Mucosa of stomach (tissue), 1 donor: ENCODE results near the gene KDM8.

Experiments
- H3K27me3 ChIP-seq: one replicate; pipeline ENCODE4 v1.7.0; 2013; ENCODE audit warnings: mild to moderate bottlenecking, low read length; ENCODE audit not compliant: control insufficient read depth, insufficient read depth
- H3K36me3 ChIP-seq: one replicate; pipeline ENCODE4 v1.7.0; 2013; ENCODE audit warnings: low read length; ENCODE audit not compliant: control insufficient read depth, insufficient read depth
- H3K4me1 ChIP-seq: one replicate; pipeline ENCODE4 v1.7.0; 2013; ENCODE audit warnings: mild to moderate bottlenecking, low read length; ENCODE audit not compliant: control insufficient read depth, insufficient read depth
- H3K4me3 ChIP-seq: one replicate; pipeline ENCODE4 v1.7.0; 2013; ENCODE audit warnings: low read length
- H3K9ac ChIP-seq: one replicate; pipeline ENCODE4 v1.7.0; 2013; ENCODE audit warnings: mild to moderate bottlenecking, low read length, moderate library complexity
- H3K9me3 ChIP-seq: one replicate; pipeline ENCODE4 v1.7.0; 2013; ENCODE audit warnings: mild to moderate bottlenecking, low read length, moderate library complexity; ENCODE audit not compliant: control insufficient read depth
- donor health status: Pancreatic carcinoma.

The KDM8 gene

DNA sequence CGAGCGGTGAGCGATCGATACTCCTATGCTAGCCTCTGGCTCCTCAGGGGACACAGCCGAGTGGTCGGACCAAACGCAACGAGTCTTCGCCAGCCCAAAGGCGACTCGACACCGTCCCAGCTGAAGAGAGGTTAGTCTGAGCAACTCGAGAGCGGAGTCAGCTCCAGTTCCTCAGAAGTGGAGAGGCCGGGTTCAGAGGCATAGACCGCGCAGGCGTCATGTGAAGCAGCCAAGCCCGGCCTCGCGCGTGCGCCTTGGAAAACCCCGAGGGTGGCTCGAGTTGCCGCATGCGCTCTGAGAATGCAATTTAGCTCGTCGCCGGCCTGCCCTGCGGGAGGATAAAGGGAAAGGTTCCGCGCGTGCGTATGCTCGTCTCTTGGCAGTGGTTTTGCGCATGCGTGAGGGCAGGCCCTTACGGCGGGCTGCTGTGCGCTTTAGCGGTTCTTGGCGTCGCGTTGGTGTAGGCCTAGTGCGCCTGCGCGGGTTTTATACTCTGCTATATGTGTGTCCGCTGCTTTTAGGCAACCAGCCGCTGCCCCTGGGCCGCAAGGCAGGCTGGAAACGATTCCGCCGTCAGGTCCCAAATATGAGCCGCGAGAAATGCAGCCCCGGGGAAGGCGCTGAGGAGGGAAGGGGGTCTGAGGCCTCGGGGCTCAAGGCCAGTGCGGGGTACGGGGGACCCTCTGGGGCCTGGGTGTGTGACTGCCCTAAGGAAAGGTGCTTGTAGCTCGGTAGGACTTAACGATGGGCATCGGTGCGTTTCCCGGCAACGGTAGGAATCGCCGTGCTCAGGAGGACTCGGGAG lies at the start of gene KDM8:
Gene KDM8 (plus strand): TSS at position 20 of the 805 bp plus-strand sequence. CDS start 6,598 bp downstream, outside the sequence.
- peak within 1 kb of the TSS; percentile 78 for H3K4me3 ChIP-seq
- H3K9me3 ChIP-seq = no peaks in the 10 kb centered on the region
- H3K27me3 ChIP-seq = no peaks in the 10 kb centered on the region
- peak within 1 kb of the TSS; percentile 83 for H3K9ac ChIP-seq
- H3K4me1 ChIP-seq = peaks cover 14% of the 10 kb centered on the region
- H3K36me3 ChIP-seq = no peaks in the 10 kb centered on the region

DNA sequence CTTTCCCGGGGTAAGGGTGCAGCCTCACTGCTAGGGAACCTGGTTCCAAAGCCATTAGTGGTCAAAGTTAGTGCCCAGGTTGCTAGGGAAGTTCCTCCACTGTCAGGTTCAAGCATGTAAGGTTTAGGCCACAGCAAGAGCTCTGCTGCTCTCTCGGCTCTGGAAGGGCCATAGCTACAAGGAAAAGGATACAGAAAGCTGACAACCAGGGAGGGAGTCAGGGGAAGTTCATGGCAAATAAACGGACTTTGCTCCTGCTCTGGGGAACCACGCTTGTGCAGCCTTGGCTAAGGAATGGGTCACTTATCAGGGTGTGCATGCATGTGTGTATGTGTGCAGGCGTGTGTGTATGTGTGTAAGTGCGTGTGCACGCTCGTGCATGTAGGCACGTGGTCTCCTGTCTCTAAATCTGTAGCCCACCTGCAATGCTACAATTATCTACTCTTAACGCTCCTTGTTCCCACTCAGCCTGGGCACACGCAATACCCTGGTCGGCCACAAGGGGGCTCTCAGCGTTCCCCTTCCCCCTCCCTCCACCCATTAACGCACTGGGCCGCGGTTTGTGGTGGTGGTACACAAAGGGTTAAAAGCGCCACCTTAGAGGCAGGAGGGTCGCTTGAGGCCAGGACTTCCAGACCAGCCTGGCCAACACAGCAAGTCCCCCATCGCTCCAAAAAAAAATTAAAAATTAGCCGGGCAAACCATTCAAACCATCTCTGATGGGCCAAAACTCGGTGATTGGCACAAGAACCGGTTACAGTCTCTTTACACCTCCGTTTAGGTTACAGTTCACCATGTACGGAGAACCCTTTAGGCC lies 48.4 kb upstream of the KDM8 start:
- no peaks in the 10 kb centered on the region for H3K36me3 ChIP-seq
- no peak overlapping the region for H3K4me3 ChIP-seq
- peaks cover 8% of the 10 kb centered on the region for H3K4me1 ChIP-seq
- H3K9me3 ChIP-seq = no peaks in the 10 kb centered on the region
- no peak overlapping the region for H3K9ac ChIP-seq
- H3K27me3 ChIP-seq = no peaks in the 10 kb centered on the region

DNA sequence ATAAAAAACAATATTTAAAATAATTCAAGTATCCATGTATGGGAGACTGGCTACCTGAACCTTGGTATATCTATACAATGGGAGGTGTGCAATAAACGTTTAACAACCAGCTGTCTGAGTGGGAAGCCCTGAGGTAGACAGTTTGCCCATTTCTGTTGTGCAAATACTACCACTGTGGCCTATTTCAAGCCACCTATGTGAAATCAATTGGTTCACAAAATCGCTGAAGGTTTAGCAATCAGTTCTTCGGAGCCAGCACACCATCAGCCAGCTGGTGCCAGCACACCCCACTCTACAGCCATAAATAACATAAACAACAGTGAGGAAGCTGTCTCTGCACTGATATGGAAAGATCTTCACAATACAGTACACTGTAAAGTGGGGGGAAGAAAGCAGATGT lies 46.7 kb upstream of the KDM8 start:
- Histone ChIP-seq H3K9ac (no peak overlapping the region), H3K9me3 (no peaks in the 10 kb centered on the region), H3K4me3 (no peak overlapping the region), H3K27me3 (no peaks in the 10 kb centered on the region), H3K36me3 (no peaks in the 10 kb centered on the region), H3K4me1 (peaks cover 8% of the 10 kb centered on the region)

DNA sequence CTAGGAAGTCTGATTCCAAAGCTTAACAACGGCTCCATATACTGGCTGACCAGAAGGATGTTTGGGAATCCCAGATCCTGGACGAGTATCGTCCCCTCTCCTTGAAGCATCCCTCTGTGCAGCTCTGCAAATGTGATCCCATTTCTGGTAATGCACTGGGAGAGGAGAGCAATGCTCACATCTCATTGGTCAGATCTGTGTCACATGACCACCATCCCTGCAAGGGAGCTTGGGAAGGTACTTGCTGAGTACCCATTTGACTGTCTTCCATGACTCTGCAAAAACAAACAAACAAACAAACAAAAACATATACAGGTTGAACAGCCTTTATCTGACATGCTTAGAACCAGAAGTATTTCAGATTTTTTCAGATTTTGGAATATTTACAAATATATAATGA lies 41.9 kb upstream of the KDM8 start:
- Histone ChIP-seq H3K9me3 (no peaks in the 10 kb centered on the region), H3K9ac (no peak overlapping the region), H3K36me3 (no peaks in the 10 kb centered on the region), H3K4me3 (no peak overlapping the region), H3K27me3 (no peaks in the 10 kb centered on the region), H3K4me1 (no peaks in the 10 kb centered on the region)

DNA sequence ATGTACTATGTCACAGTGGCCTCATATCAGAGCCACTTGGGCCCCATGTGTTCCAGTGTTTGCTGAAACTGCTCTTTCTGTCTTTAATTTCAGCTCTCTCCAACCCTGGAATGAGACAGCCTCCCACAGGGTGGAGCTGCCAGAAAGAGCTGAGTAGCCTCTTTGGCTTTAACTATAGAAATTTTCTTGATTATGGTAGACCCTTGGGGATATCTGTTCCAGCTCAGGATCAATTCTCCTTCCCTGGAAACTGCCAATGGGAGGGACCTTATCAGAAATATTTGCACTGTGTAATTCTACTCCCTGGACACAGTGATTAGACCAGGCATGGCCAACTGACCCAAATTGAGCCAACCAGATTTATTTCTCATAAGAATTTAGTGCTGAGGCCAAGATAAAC lies 39.0 kb upstream of the KDM8 start:
- H3K36me3 ChIP-seq = no peaks in the 10 kb centered on the region
- H3K9me3 ChIP-seq = no peaks in the 10 kb centered on the region
- H3K4me3 ChIP-seq = no peak overlapping the region
- no peaks in the 10 kb centered on the region for H3K27me3 ChIP-seq
- H3K4me1 ChIP-seq = no peaks in the 10 kb centered on the region
- H3K9ac ChIP-seq = no peak overlapping the region

DNA sequence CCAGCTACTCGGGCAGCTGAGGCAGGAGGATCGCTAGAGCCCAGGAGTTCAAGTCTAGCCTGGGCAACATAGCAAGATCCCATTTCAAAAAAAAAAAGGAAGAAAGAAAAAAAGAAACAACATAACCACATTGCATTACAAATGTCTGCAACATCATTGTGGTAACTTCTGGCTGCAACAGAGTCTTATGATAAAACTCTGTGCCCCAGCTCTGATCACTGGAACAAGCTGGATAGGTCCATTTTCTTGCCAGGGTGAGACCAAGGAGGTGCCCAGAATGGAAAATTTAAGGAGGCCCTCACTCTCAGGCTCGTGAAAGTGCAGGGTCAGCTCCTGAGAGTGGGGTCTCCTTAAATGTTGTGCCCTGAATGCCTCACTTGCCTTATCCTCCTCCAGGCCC lies 37.8 kb upstream of the KDM8 start:
- no peak overlapping the region for H3K4me3 ChIP-seq
- H3K27me3 ChIP-seq = no peaks in the 10 kb centered on the region
- H3K9ac ChIP-seq = no peak overlapping the region
- no peaks in the 10 kb centered on the region for H3K36me3 ChIP-seq
- no peaks in the 10 kb centered on the region for H3K9me3 ChIP-seq
- H3K4me1 ChIP-seq = no peaks in the 10 kb centered on the region

DNA sequence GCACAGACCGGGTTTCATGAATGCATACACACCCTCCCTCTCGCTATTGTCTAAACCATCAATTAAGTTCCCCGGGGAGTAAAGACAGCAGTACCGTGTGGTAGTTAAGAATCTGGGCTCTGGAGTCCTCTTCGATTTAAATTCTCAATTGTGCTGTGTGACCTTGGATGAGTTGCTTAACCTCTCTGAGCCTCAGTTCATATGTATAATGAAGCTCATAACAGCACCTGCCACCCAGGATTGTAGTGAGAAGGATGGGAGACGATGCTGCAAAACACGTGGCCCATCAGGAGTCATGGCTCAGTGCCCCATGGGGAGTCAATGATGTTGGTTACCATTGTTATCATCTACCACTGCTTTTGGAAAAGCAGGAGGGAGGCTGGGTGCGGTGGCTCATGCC lies 34.5 kb upstream of the KDM8 start:
- no peaks in the 10 kb centered on the region for H3K9me3 ChIP-seq
- H3K36me3 ChIP-seq = no peaks in the 10 kb centered on the region
- no peaks in the 10 kb centered on the region for H3K27me3 ChIP-seq
- no peak overlapping the region for H3K4me3 ChIP-seq
- no peaks in the 10 kb centered on the region for H3K4me1 ChIP-seq
- H3K9ac ChIP-seq = no peak overlapping the region

DNA sequence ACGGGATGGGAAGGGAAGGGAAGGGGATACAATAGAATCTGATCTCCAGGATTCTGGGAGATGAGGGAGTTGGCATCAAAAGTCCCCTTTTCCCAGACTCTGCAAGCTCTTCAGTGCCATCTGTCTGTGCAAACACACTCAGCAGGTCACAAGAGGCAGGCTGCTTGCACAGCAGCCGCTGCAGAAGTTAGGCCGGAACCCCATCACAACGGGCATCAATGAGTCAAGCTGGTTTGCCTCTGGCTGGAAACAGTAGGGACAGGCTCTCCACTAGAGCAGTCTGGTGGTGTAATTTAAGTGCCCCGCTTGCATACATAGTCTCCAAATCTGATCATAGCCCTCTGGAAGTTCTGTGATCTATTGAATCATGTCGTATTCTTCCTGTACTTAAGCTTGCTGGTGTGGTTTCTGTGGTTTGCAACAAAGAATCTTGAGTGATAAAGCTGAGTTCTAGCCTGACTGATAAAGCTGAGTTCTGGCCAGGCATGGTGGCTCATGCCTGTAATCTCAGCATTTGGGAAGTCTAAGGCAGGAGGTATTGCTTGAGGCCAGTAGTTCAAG lies 33.7 kb upstream of the KDM8 start:
- no peaks in the 10 kb centered on the region for H3K36me3 ChIP-seq
- H3K9ac ChIP-seq = no peak overlapping the region

DNA sequence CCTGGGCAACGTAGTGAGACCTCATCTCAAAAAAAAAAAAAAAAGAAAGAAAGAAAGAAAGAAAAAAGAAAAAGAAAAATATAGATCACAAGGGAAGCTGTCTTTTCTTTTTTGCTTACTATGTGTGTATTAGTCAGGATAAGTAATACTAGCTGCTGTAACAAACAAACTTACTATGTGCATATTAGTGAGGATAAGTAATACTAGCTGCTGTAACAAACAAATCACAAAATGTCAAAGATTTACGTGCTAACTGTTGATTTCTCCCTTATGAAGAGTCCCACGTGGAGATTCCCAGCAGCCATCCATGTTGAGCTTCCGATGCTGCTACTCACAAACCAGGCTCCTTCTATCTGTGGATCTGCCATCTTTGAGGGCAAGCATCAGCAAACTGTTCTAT lies 31.7 kb upstream of the KDM8 start:
- no peaks in the 10 kb centered on the region for H3K36me3 ChIP-seq
- H3K4me3 ChIP-seq = no peak overlapping the region
- no peaks in the 10 kb centered on the region for H3K27me3 ChIP-seq
- H3K9ac ChIP-seq = no peak overlapping the region
- H3K9me3 ChIP-seq = no peaks in the 10 kb centered on the region
- no peaks in the 10 kb centered on the region for H3K4me1 ChIP-seq

More for the DNA sequence above, 33.7 kb upstream of the KDM8 start:
- H3K4me3 ChIP-seq = no peak overlapping the region
- no peaks in the 10 kb centered on the region for H3K9me3 ChIP-seq
- no peaks in the 10 kb centered on the region for H3K4me1 ChIP-seq
- H3K27me3 ChIP-seq = no peaks in the 10 kb centered on the region

DNA sequence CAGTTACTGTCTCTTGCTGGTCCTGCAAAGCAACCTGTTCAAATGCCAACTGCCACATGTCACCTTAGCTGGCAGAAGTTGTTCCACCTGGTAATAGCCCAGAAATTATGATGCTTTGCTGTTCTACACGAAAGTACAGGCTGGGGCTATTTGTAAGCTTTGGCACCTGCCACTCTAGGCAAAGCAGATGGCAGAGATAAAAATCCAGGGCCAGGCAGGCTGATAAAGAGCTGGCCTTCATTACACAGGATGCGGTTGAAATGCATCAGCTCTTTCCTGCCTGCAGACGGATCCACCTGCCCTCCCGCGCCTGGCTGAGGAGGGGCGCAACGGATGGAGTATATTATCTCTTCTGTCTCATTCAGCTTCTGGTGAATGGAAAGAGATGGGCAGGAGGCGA lies 29.3 kb upstream of the KDM8 start:
- Histone ChIP-seq H3K27me3 (no peaks in the 10 kb centered on the region), H3K4me3 (no peak overlapping the region), H3K4me1 (no peaks in the 10 kb centered on the region), H3K9ac (no peak overlapping the region), H3K9me3 (no peaks in the 10 kb centered on the region), H3K36me3 (no peaks in the 10 kb centered on the region)

DNA sequence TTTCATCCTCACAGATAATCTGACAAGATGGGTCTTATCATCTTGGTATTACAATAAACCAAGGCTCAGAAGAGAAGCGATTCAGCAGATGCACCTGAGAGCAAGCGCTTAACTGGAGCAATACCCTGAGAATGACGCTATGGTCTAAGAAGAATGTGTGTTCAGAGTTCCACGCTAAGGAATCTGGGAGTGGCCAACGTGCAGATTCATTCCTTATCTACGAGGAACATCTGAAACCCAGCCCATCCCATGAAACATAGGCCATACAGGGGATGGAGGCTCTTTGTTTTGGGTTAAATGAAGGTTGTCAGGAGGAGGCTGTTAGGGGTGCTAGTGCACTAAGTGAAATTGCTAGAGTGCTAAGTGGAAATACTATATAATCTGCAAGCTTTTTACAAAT lies 28.5 kb upstream of the KDM8 start:
- Histone ChIP-seq H3K4me1 (peaks cover 7% of the 10 kb centered on the region), H3K36me3 (no peaks in the 10 kb centered on the region), H3K9ac (no peak overlapping the region), H3K27me3 (no peaks in the 10 kb centered on the region), H3K4me3 (no peak overlapping the region), H3K9me3 (no peaks in the 10 kb centered on the region)

DNA sequence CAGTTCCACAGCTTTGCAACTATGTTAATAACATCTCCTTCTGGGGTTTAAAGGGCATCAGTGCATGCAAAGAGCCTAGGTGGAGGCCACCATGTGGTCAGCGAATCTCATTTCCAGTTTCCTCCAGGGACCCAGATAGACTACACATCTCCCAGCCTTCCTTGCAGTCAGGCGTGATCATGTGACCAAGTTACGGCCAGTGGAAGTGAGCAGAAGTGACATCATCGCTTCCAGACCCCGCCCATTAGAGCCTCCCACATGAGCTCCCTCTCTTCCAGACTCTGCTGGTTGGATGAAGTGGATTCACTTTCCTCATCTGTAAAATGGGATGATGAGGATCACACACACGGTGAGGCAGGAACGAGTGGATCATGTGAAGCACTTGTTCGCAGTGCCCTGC lies 27.4 kb upstream of the KDM8 start:
- Histone ChIP-seq H3K36me3 (no peaks in the 10 kb centered on the region), H3K27me3 (no peaks in the 10 kb centered on the region), H3K4me3 (no peak overlapping the region), H3K9me3 (no peaks in the 10 kb centered on the region), H3K9ac (no peak overlapping the region), H3K4me1 (peaks cover 7% of the 10 kb centered on the region)
